GM23248 (cell line): ENCODE data around the gene ALPK3.

Source experiments
- EZH2 ChIP-seq: fragments of 200-600 bp; sonication (generic); IDR thresholded peaks from 2 replicates; pipeline ENCODE4 v1.6.1; 2018; ENCODE audit warnings: antibody characterized with exemption, mild to moderate bottlenecking; ENCODE audit not compliant: insufficient read depth, poor library complexity, severe bottlenecking
- EZH2phosphoT487 ChIP-seq: fragments of 200-600 bp; sonication (generic); IDR thresholded peaks from 2 replicates; pipeline ENCODE4 v1.6.1; 2018; ENCODE audit warnings: antibody characterized with exemption, moderate library complexity, mild to moderate bottlenecking, low read depth; ENCODE audit not compliant: insufficient read depth

DNA sequence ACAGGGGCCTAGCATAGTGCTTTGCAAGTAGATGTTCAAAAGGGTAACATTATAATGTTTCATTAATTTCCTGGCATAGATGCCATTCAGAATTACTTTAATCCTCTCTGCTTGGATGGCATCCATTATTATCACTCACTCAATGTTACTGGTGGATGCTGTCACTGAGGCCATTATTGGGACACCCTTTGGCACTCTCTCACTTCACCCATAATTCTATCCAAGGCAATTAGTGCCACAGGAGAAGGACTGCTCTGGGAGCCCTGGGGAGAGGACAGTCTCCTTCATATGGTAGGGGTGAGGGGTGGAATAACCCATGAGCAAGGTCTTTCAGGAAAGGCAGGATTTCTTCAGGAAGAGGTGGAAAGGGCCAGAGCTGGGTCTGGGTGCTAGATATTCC, 38.6 kb downstream of the ALPK3 start:
- no peak for TF ChIP-seq EZH2phosphoT487
- no peak for TF ChIP-seq EZH2
